HEK293 (cell line): ENCODE measurements around the gene NKG7.
A peak's percentile ranks its signal among the peaks of the same experiment; 100 is the strongest.

Source experiments
- CTCF ChIA-PET: fragments of 350-600 bp; formaldehyde crosslinking; extraction: SDS; loops from one replicate; lab custom pipeline; 2021; ENCODE audit warnings: antibody characterized with exemption; lab: Yijun Ruan, JAX
- POLR2A ChIA-PET: fragments of 300-600 bp; formaldehyde crosslinking; extraction: SDS; loops from one replicate; lab custom pipeline; 2020; ENCODE audit warnings: antibody characterized with exemption, inconsistent platforms; lab: Yijun Ruan, JAX
- H3K27ac ChIP-seq: fragments of 200-500 bp; sonication (Bioruptor generic); 2 replicates; pipeline ENCODE4 v1.5.1; 2014; ENCODE audit warnings: low read depth, low read length, control low read depth, inconsistent platforms; ENCODE audit errors: extremely low read depth
- H3K36me3 ChIP-seq, 2 experiments: fragments of 200-500 bp in 1 of 2; sonication (Bioruptor generic) in 1 of 2; 1 replicate in 1 of 2; 2 replicates in 1 of 2; pipeline ENCODE4 v1.5.1; 2014 to 2017; ENCODE audit warnings: inconsistent platforms in 2 of 2, low read length in 2 of 2; ENCODE audit not compliant: control insufficient read depth in 2 of 2, insufficient read depth in 1 of 2
- H3K4me1 ChIP-seq: fragments of 200-500 bp; sonication (Bioruptor generic); 2 replicates; pipeline ENCODE4 v1.5.1; 2014; ENCODE audit warnings: mild to moderate bottlenecking, low read length, inconsistent platforms; ENCODE audit not compliant: control insufficient read depth, insufficient read depth
- H3K4me3 ChIP-seq: 2 replicates; pipeline ENCODE4 v1.5.1; 2011; ENCODE audit warnings: low read depth, mild to moderate bottlenecking, control low read depth, low read length, moderate library complexity
- H3K9me3 ChIP-seq: fragments of 200-500 bp; sonication (Bioruptor generic); 2 replicates; pipeline ENCODE4 v1.5.1; 2014; ENCODE audit warnings: low read depth, low read length, inconsistent platforms; ENCODE audit not compliant: control insufficient read depth, insufficient read depth
- CTCF ChIP-seq: fragments of 450-650 bp; formaldehyde crosslinking; IDR thresholded peaks from 2 replicates; pipeline ENCODE4 v1.5.1; 2016; ENCODE audit warnings: missing biosample characterization, missing genetic modification characterization
- EGR2 ChIP-seq: fragments of 450-650 bp; formaldehyde crosslinking; IDR thresholded peaks from 2 replicates; pipeline ENCODE4 v1.5.1; 2016; ENCODE audit warnings: low read depth, missing biosample characterization, missing genetic modification characterization
- GLIS1 ChIP-seq: fragments of 450-650 bp; formaldehyde crosslinking; IDR thresholded peaks from 2 replicates; pipeline ENCODE4 v1.5.1; 2016; ENCODE audit warnings: missing biosample characterization, missing genetic modification characterization
- HOXD13 ChIP-seq: sonication (generic); formaldehyde crosslinking; IDR thresholded peaks from 2 replicates; pipeline ENCODE4 v1.8.0; 2022; ENCODE audit warnings: missing genetic modification reagents, borderline replicate concordance
- IKZF3 ChIP-seq: fragments of 450-650 bp; IDR thresholded peaks from 2 replicates; pipeline ENCODE4 v1.5.0; 2018; ENCODE audit warnings: missing biosample characterization, mild to moderate bottlenecking, missing genetic modification characterization, moderate library complexity
- KLF1 ChIP-seq: fragments of 450-650 bp; formaldehyde crosslinking; IDR thresholded peaks from 2 replicates; pipeline ENCODE4 v1.5.1; 2016; ENCODE audit warnings: missing biosample characterization, missing genetic modification characterization
- KLF16 ChIP-seq: fragments of 450-650 bp; formaldehyde crosslinking; IDR thresholded peaks from 2 replicates; pipeline ENCODE4 v1.5.1; 2017; ENCODE audit warnings: missing biosample characterization, missing genetic modification characterization
- KLF7 ChIP-seq: fragments of 450-650 bp; formaldehyde crosslinking; IDR thresholded peaks from 2 replicates; pipeline ENCODE4 v1.5.1; 2016; ENCODE audit warnings: missing biosample characterization, missing genetic modification characterization, borderline replicate concordance
- KLF8 ChIP-seq: fragments of 450-650 bp; formaldehyde crosslinking; IDR thresholded peaks from 2 replicates; pipeline ENCODE4 v1.5.1; 2016; ENCODE audit warnings: missing biosample characterization, missing genetic modification characterization
- OVOL3 ChIP-seq: fragments of 450-650 bp; formaldehyde crosslinking; IDR thresholded peaks from 2 replicates; pipeline ENCODE4 v1.5.1; 2016; ENCODE audit warnings: missing biosample characterization, missing genetic modification characterization
- PRDM1 ChIP-seq: fragments of 450-650 bp; formaldehyde crosslinking; IDR thresholded peaks from 2 replicates; pipeline ENCODE4; 2016; ENCODE audit warnings: missing biosample characterization, missing genetic modification characterization
- SP2 ChIP-seq: fragments of 450-650 bp; formaldehyde crosslinking; IDR thresholded peaks from 2 replicates; pipeline ENCODE4 v1.5.1; 2016; ENCODE audit warnings: missing biosample characterization, missing genetic modification characterization
- ZBTB20 ChIP-seq: fragments of 450-650 bp; formaldehyde crosslinking; IDR thresholded peaks from 2 replicates; pipeline ENCODE4 v1.5.1; 2016; ENCODE audit warnings: missing biosample characterization, missing genetic modification characterization
- ZBTB48 ChIP-seq: fragments of 450-650 bp; formaldehyde crosslinking; IDR thresholded peaks from 2 replicates; pipeline ENCODE4 v1.5.1; 2016; ENCODE audit warnings: missing biosample characterization, missing genetic modification characterization
- ZFHX2 ChIP-seq: fragments of 450-650 bp; formaldehyde crosslinking; conservative IDR thresholded peaks from 2 replicates; pipeline ENCODE4 v1.5.1; 2016; ENCODE audit warnings: missing biosample characterization, missing genetic modification characterization
- ZFP69B ChIP-seq: fragments of 450-650 bp; formaldehyde crosslinking; IDR thresholded peaks from 2 replicates; pipeline ENCODE4 v1.5.1; 2016; ENCODE audit warnings: missing biosample characterization, missing genetic modification characterization
- ZNF138 ChIP-seq: fragments of 450-650 bp; formaldehyde crosslinking; IDR thresholded peaks from 2 replicates; pipeline ENCODE4 v1.5.1; 2016; ENCODE audit warnings: missing biosample characterization, missing genetic modification characterization, borderline replicate concordance
- ZNF140 ChIP-seq: fragments of 450-650 bp; formaldehyde crosslinking; IDR thresholded peaks from 2 replicates; pipeline ENCODE4 v1.5.1; 2016; ENCODE audit warnings: missing biosample characterization, missing genetic modification characterization
- ZNF146 ChIP-seq: fragments of 450-650 bp; formaldehyde crosslinking; IDR thresholded peaks from 2 replicates; pipeline ENCODE4 v1.5.1; 2016; ENCODE audit warnings: missing biosample characterization, missing genetic modification characterization
- ZNF169 ChIP-seq: fragments of 450-650 bp; formaldehyde crosslinking; IDR thresholded peaks from 2 replicates; pipeline ENCODE4 v1.5.1; 2016; ENCODE audit warnings: missing biosample characterization, missing genetic modification characterization
- ZNF175 ChIP-seq: fragments of 450-650 bp; formaldehyde crosslinking; IDR thresholded peaks from 2 replicates; pipeline ENCODE4 v1.5.1; 2016; ENCODE audit warnings: missing biosample characterization, missing genetic modification characterization
- ZNF274 ChIP-seq, 2 experiments: fragments of 200-500 bp in 1 of 2; fragments of 450-650 bp in 1 of 2; sonication (Bioruptor generic) in 1 of 2; formaldehyde crosslinking in 1 of 2; IDR thresholded peaks; 2 replicates each; pipeline versions ENCODE4 v1.5.1 to v1.6.1; 2014 to 2016; ENCODE audit warnings: borderline replicate concordance in 1 of 2, inconsistent platforms in 1 of 2, low read length in 1 of 2, missing biosample characterization in 1 of 2, missing genetic modification characterization in 1 of 2
- ZNF335 ChIP-seq: fragments of 450-650 bp; formaldehyde crosslinking; conservative IDR thresholded peaks from 2 replicates; pipeline ENCODE4 v1.5.1; 2016; ENCODE audit warnings: missing biosample characterization, missing genetic modification characterization
- ZNF341 ChIP-seq: fragments of 450-650 bp; formaldehyde crosslinking; IDR thresholded peaks from 2 replicates; pipeline ENCODE4; 2016; ENCODE audit warnings: low read depth, missing biosample characterization, missing genetic modification characterization
- ZNF362 ChIP-seq: fragments of 450-650 bp; formaldehyde crosslinking; IDR thresholded peaks from 2 replicates; pipeline ENCODE4 v1.5.1; 2016; ENCODE audit warnings: missing biosample characterization, missing genetic modification characterization
- ZNF416 ChIP-seq: fragments of 450-650 bp; formaldehyde crosslinking; IDR thresholded peaks from 2 replicates; pipeline ENCODE4 v1.5.1; 2016; ENCODE audit warnings: missing biosample characterization, missing genetic modification characterization
- ZNF610 ChIP-seq: fragments of 450-650 bp; formaldehyde crosslinking; IDR thresholded peaks from 2 replicates; pipeline ENCODE4 v1.5.1; 2016; ENCODE audit warnings: missing biosample characterization, missing genetic modification characterization, borderline replicate concordance
- ZNF658 ChIP-seq: fragments of 450-650 bp; formaldehyde crosslinking; IDR thresholded peaks from 2 replicates; pipeline ENCODE4; 2016; ENCODE audit warnings: missing biosample characterization, missing genetic modification characterization
- ZNF660 ChIP-seq: fragments of 450-650 bp; IDR thresholded peaks from 2 replicates; pipeline ENCODE4 v1.5.1; 2018; ENCODE audit warnings: missing biosample characterization, mild to moderate bottlenecking, missing genetic modification characterization
- ZNF664 ChIP-seq: fragments of 450-650 bp; formaldehyde crosslinking; IDR thresholded peaks from 2 replicates; pipeline ENCODE4 v1.5.1; 2016; ENCODE audit warnings: missing biosample characterization, missing genetic modification characterization
- ZNF785 ChIP-seq: fragments of 450-650 bp; formaldehyde crosslinking; IDR thresholded peaks from 2 replicates; pipeline ENCODE4 v1.5.1; 2016; ENCODE audit warnings: missing biosample characterization, missing genetic modification characterization
- ZNF843 ChIP-seq: fragments of 450-650 bp; formaldehyde crosslinking; IDR thresholded peaks from 2 replicates; pipeline ENCODE4 v1.5.1; 2016; ENCODE audit warnings: missing biosample characterization, missing genetic modification characterization
- ZXDB ChIP-seq: fragments of 450-650 bp; formaldehyde crosslinking; IDR thresholded peaks from 2 replicates; pipeline ENCODE4 v1.5.1; 2016; ENCODE audit warnings: missing biosample characterization, missing genetic modification characterization
- TF ChIP-seq, protein P1 (sequence below): fragments of 450-650 bp; formaldehyde crosslinking; optimal IDR thresholded peaks from 2 replicates; pipeline ENCODE3; 2016; ENCODE audit warnings: missing biosample characterization, mild to moderate bottlenecking, missing genetic modification characterization

Gene NKG7

GRCh38 chr19:51339313-51339686, 33.2 kb downstream of the NKG7 start (continued):
- peak; percentile 87 for TF ChIP-seq PRDM1 (tag by site-specific recombination)
- 0 out of 2 replicates have a peak, but pooled peaks have one; percentile 55 for TF ChIP-seq ZNF416
- TF ChIP-seq ZNF785 (tag by site-specific recombination) = 0 out of 2 replicates have a peak, but pooled peaks have one; percentile 14
- TF ChIP-seq ZNF660 (tag by site-specific recombination) = no peak
- peak; percentile 41; the same call in 1 of the 2 replicates for TF ChIP-seq KLF1 (tag by site-specific recombination)
- peak; percentile 7; the same call in 1 of the 2 replicates for TF ChIP-seq CTCF (tag by site-specific recombination)
- TF ChIP-seq ZNF169 (tag by site-specific recombination) = 0 out of 2 replicates have a peak, but pooled peaks have one; percentile 29
- no peak for TF ChIP-seq ZNF274 (IDR thresholded peaks at IDR 0.05; ENCODE audit: low read length)
- 0 out of 2 replicates have a peak, but pooled peaks have one; percentile 29 for TF ChIP-seq ZNF274 (tag by site-specific recombination; IDR thresholded peaks at IDR 0.05; ENCODE audit: borderline replicate concordance)
- TF ChIP-seq ZFP69B = peak; percentile 86
- no peak for TF ChIP-seq ZBTB48
- no peak for TF ChIP-seq ZXDB (tag by site-specific recombination)
- 0 out of 2 replicates have a peak, but pooled peaks have one; percentile 14 for TF ChIP-seq ZNF175 (tag by site-specific recombination)
- TF ChIP-seq ZNF341 = peak; percentile 60
- TF ChIP-seq ZNF664 = no peak
- 0 out of 2 replicates have a peak, but pooled peaks have one; percentile 33 for TF ChIP-seq ZNF843 (tag by site-specific recombination)
- TF ChIP-seq KLF7 (tag by site-specific recombination) = 0 out of 2 replicates have a peak, but pooled peaks have one; percentile 21
- peak; percentile 44; the same call in 1 of the 2 replicates for TF ChIP-seq ZNF138
- TF ChIP-seq ZNF658 (tag by site-specific recombination) = no peak
- TF ChIP-seq HOXD13 = no peak

GRCh38 chr19:51338563-51339312, 33.7 kb downstream of the NKG7 start:
- H3K4me3 ChIP-seq = peak overlapping the region; percentile 82
- ChIA-PET POLR2A (interaction anchor here (1.1 to 2.2 kb wide), 3 partner anchors 10 to 29 kb away, joined by 4 to 37 read pairs (median 9); no protein-coding TSS in a partner anchor), CTCF (interaction anchor here (0.6 to 3.1 kb wide), 34 partner anchors 10 to 332 kb away, joined by 3 to 16 read pairs (median 3); partner anchors contain the start of genes NKG7 and SIGLEC10)
- H3K4me1 ChIP-seq = 0 out of 2 replicates have a peak, but pooled peaks cover 8% of the 10 kb centered on the region
- H3K36me3 ChIP-seq = no peaks in the 10 kb centered on the region
- H3K9me3 ChIP-seq = no peaks in the 10 kb centered on the region
- H3K27ac ChIP-seq = no peak overlapping the region
- TF ChIP-seq ZXDB (tag by site-specific recombination) (peak; percentile 39; the same call in 1 of the 2 replicates), KLF16 (tag by site-specific recombination) (peak; percentile 67), GLIS1 (peak; percentile 57; the same call in 1 of the 2 replicates), ZNF140 (tag by site-specific recombination) (no peak), ZBTB20 (peak; percentile 92), EGR2 (tag by site-specific recombination) (0 out of 2 replicates have a peak, but pooled peaks have one; percentile 26), ZNF362 (tag by site-specific recombination) (0 out of 2 replicates have a peak, but pooled peaks have one; percentile 38), ZNF146 (tag by site-specific recombination) (no peak), IKZF3 (tag by site-specific recombination) (peak; percentile 64; the same call in 1 of the 2 replicates), ZNF610 (tag by site-specific recombination) (no peak), ZFHX2 (tag by site-specific recombination) (peak; percentile 50), KLF8 (tag by site-specific recombination) (no peak; the same call in 1 of the 2 replicates), SP2 (peak; percentile 2), OVOL3 (tag by site-specific recombination) (no peak), ZNF335 (tag by site-specific recombination) (peak; percentile 1; the same call in 1 of the 2 replicates)
- TF ChIP-seq, protein P1, sequence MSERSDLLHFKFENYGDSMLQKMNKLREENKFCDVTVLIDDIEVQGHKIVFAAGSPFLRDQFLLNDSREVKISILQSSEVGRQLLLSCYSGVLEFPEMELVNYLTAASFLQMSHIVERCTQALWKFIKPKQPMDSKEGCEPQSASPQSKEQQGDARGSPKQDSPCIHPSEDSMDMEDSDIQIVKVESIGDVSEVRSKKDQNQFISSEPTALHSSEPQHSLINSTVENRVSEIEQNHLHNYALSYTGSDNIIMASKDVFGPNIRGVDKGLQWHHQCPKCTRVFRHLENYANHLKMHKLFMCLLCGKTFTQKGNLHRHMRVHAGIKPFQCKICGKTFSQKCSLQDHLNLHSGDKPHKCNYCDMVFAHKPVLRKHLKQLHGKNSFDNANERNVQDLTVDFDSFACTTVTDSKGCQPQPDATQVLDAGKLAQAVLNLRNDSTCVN (tag by site-specific recombination) = peak; percentile 55
